NCI-H1436 (cell line): Measurements from ENCODE around the gene SNCA.
A peak's percentile ranks its signal among the peaks of the same experiment; 100 is the strongest.

Experiments
- DNase-seq: peaks from one replicate; lab custom pipeline; 2025; lab: John Stamatoyannopoulos, UW

The SNCA gene

GRCh38 chr4:89753601-89754066 lies 83.3 kb downstream of the SNCA start:
- no peak for DNase-seq

GRCh38 chr4:89752932-89753598 lies 83.9 kb downstream of the SNCA start:
- DNase-seq: no peak

- DNase-seq: no peak
Measured at GRCh38 chr4:89751416-89751815, 85.5 kb downstream of the SNCA start.

GRCh38 chr4:89746377-89746776 lies 90.6 kb downstream of the SNCA start:
- no peak for DNase-seq

- no peak for DNase-seq
Measured at GRCh38 chr4:89745708-89746107, 91.3 kb downstream of the SNCA start.

- no peak for DNase-seq
Measured at GRCh38 chr4:89744914-89745313, 92.0 kb downstream of the SNCA start.

- DNase-seq: no peak
Measured at GRCh38 chr4:89741768-89742167, 95.2 kb downstream of the SNCA start.

- no peak for DNase-seq
Measured at GRCh38 chr4:89739311-89739988, 97.5 kb downstream of the SNCA start.

GRCh38 chr4:89737888-89738287 lies 99.1 kb downstream of the SNCA start:
- peak; percentile 51 for DNase-seq

GRCh38 chr4:89733946-89734345 lies 103.0 kb downstream of the SNCA start:
- DNase-seq: no peak

- DNase-seq: no peak
Measured at GRCh38 chr4:89727238-89727637, 109.7 kb downstream of the SNCA start.

- no peak for DNase-seq
Measured at GRCh38 chr4:89725268-89725667, 111.7 kb downstream of the SNCA start.

GRCh38 chr4:89724716-89725115 lies 112.2 kb downstream of the SNCA start:
- no peak for DNase-seq

- no peak for DNase-seq
Measured at GRCh38 chr4:89723096-89723495, 113.9 kb downstream of the SNCA start.

GRCh38 chr4:89722517-89722916 lies 114.4 kb downstream of the SNCA start:
- no peak for DNase-seq

- DNase-seq: no peak
Measured at GRCh38 chr4:89720981-89721380, 116.0 kb downstream of the SNCA start.

- DNase-seq: no peak
Measured at GRCh38 chr4:89719536-89720090, 117.3 kb downstream of the SNCA start.

- DNase-seq: no peak
Measured at GRCh38 chr4:89716893-89717292, 120.1 kb downstream of the SNCA start.

- DNase-seq: no peak
Measured at GRCh38 chr4:89715631-89716030, 121.3 kb downstream of the SNCA start.

GRCh38 chr4:89712827-89713226 lies 124.1 kb downstream of the SNCA start:
- no peak for DNase-seq

GRCh38 chr4:89712141-89712540 lies 124.8 kb downstream of the SNCA start:
- DNase-seq: no peak

- no peak for DNase-seq
Measured at GRCh38 chr4:89708903-89709421, 128.0 kb downstream of the SNCA start.

- DNase-seq: no peak
Measured at GRCh38 chr4:89707467-89707866, 129.5 kb downstream of the SNCA start.
